Measurements from ENCODE around the gene PKD2. TPM values are rescaled to one million over a fixed set of nuclear protein-coding genes. Genes with fewer than 3 reads are reported as not detected.
"Not testable (repeated sequence)": the region's sequence is repeated elsewhere in the genome, so short reads cannot be mapped to it uniquely, and the experiment has no call there.

PKD2 gene
- total RNA-seq, 1 donor from 2014 or later, result 33.1 TPM

DNA sequence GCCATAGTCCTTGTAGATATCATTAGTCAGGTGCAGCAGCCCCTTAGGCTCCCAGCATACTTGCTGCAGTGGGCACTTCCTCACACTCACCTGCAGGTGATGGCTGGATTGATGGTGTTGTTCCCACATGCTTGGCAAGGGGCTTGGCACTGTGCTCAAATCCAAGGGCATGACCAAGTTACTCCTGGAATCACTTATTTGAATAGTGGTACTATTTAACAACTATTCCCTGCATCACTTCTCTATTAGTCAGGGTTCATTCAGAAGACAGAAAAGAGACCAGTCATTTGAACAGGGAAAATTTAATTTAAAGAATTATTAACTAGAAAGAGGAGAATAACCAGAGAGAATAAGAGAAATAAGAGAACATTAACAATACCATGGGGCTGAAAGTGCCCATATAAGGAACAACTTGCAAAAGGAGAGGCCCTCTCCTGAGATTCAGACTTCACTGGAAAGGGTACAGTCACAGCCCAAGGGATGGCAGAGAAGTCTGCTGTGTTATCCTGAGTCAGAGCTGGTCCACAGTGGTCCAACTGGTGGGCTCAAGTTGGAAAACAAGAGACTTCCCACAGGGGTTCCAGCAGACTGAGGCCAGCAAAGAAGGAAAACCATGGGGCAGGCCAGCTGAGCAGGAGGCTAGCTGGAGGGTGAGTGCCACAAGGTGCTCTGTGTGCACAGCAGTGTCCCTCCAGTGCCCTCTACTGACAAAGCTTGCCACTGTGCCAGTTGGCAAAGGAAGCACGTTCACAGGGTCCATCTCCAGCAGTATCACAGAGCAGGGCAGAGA, 22.1 kb upstream of the PKD2 start:
- no peak overlapping the region for H3K4me3 ChIP-seq
- no peak overlapping the region for H3K27ac ChIP-seq
- no peaks in the 10 kb centered on the region for H3K4me1 ChIP-seq
- H3K36me3 ChIP-seq, result no peaks in the 10 kb centered on the region
- DNase-seq (ENCODE audit: extremely low spot score in 2 of 2), result no peak
- intact Hi-C loops (cut with DNase I), result no loop called here
- H3K9me3 ChIP-seq, result no peaks in the 10 kb centered on the region
- TF ChIP-seq POLR2A (IDR thresholded peaks at IDR 0.05), result no peak
- TF ChIP-seq POLR2AphosphoS5 (IDR thresholded peaks at IDR 0.05; ENCODE audit: insufficient read depth in 1 of 2, low read depth in 1 of 2), result no peak
- TF ChIP-seq, protein P1, sequence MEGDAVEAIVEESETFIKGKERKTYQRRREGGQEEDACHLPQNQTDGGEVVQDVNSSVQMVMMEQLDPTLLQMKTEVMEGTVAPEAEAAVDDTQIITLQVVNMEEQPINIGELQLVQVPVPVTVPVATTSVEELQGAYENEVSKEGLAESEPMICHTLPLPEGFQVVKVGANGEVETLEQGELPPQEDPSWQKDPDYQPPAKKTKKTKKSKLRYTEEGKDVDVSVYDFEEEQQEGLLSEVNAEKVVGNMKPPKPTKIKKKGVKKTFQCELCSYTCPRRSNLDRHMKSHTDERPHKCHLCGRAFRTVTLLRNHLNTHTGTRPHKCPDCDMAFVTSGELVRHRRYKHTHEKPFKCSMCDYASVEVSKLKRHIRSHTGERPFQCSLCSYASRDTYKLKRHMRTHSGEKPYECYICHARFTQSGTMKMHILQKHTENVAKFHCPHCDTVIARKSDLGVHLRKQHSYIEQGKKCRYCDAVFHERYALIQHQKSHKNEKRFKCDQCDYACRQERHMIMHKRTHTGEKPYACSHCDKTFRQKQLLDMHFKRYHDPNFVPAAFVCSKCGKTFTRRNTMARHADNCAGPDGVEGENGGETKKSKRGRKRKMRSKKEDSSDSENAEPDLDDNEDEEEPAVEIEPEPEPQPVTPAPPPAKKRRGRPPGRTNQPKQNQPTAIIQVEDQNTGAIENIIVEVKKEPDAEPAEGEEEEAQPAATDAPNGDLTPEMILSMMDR (IDR thresholded peaks at IDR 0.05), result no peak
- H3K27me3 ChIP-seq, result no peaks in the 10 kb centered on the region

DNA sequence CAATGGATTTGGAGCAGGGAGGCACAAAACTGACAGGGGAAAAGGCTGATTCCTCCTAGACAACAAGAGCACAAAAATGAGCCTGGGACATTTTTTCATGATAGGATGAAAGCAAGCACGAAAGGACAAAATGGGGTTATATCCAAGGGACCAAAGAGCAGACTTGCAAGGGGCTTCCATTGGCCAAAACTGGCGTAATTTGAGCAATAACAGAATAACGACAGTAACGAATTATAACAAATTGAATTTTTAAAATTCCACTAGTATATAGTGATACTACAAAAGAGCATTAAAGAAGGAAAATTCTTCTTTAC, 21.6 kb upstream of the PKD2 start:
- intact Hi-C loops (cut with DNase I), result no loop called here
- DNase-seq (ENCODE audit: extremely low spot score in 2 of 2), result no peak
- Histone ChIP-seq H3K4me3 (no peak overlapping the region), H3K9me3 (no peaks in the 10 kb centered on the region), H3K36me3 (no peaks in the 10 kb centered on the region), H3K4me1 (no peaks in the 10 kb centered on the region), H3K27ac (no peak overlapping the region), H3K27me3 (no peaks in the 10 kb centered on the region)
- TF ChIP-seq POLR2AphosphoS5 (IDR thresholded peaks at IDR 0.05; ENCODE audit: insufficient read depth in 1 of 2, low read depth in 1 of 2) (no peak), POLR2A (IDR thresholded peaks at IDR 0.05) (no peak)
- TF ChIP-seq, protein P1 (IDR thresholded peaks at IDR 0.05), result no peak

DNA sequence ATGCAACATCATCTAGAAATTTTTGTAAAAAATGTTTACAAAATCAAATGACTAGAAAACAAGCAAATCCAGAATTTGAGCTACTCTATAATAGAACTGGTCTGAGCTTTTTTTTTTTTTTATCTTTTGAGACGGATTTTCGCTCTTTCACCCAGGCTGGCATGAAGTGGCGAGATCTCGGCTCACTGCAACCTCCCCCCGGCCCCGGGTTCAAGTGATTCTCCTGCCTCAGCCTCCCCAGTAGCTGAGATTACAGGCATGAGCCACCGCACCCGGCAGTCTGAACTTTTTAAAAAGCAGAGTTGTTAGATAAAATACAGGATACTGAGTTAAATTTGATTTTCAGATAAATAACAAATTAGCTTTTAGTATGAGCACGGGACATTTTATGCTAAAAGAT, 20.9 kb upstream of the PKD2 start:
- intact Hi-C loops (cut with DNase I), result no loop called here
- no peaks in the 10 kb centered on the region for H3K27me3 ChIP-seq
- H3K36me3 ChIP-seq, result no peaks in the 10 kb centered on the region
- no peak overlapping the region for H3K4me3 ChIP-seq
- DNase-seq (ENCODE audit: extremely low spot score in 2 of 2), result no peak
- H3K9me3 ChIP-seq, result no peaks in the 10 kb centered on the region
- TF ChIP-seq POLR2A (IDR thresholded peaks at IDR 0.05) (no peak), POLR2AphosphoS5 (IDR thresholded peaks at IDR 0.05; ENCODE audit: insufficient read depth in 1 of 2, low read depth in 1 of 2) (no peak)
- TF ChIP-seq, protein P1 (IDR thresholded peaks at IDR 0.05), result no peak
- no peak overlapping the region for H3K27ac ChIP-seq
- H3K4me1 ChIP-seq, result no peaks in the 10 kb centered on the region

DNA sequence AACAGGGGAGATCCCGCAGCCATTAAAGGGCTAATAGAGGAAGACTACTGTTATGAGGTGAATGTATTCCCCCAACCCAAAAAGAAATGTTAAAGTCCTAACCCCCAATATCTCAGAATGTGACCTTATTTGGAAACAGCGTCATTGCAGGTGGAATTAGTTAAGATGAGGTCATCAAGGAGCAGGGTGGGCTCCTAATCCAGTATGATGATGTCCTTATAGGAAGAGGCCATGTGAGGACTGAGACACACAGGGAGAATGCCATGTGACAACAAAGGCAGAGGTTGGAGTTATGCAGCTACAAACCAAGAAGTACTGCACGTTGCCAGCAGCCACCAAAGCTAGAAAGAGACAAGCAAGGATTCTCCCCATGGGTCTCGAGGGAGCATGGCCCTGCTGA, 17.7 kb upstream of the PKD2 start:
- H3K36me3 ChIP-seq, result no peaks in the 10 kb centered on the region
- intact Hi-C loops (cut with DNase I), result no loop called here
- no peaks in the 10 kb centered on the region for H3K9me3 ChIP-seq
- H3K27me3 ChIP-seq, result no peaks in the 10 kb centered on the region
- no peak for TF ChIP-seq POLR2AphosphoS5 (IDR thresholded peaks at IDR 0.05; ENCODE audit: insufficient read depth in 1 of 2, low read depth in 1 of 2)
- TF ChIP-seq, protein P1 (IDR thresholded peaks at IDR 0.05), result no peak
- no peak for TF ChIP-seq POLR2A (IDR thresholded peaks at IDR 0.05)
- no peak overlapping the region for H3K4me3 ChIP-seq
- no peak for DNase-seq (ENCODE audit: extremely low spot score in 2 of 2)
- no peaks in the 10 kb centered on the region for H3K4me1 ChIP-seq
- no peak overlapping the region for H3K27ac ChIP-seq

DNA sequence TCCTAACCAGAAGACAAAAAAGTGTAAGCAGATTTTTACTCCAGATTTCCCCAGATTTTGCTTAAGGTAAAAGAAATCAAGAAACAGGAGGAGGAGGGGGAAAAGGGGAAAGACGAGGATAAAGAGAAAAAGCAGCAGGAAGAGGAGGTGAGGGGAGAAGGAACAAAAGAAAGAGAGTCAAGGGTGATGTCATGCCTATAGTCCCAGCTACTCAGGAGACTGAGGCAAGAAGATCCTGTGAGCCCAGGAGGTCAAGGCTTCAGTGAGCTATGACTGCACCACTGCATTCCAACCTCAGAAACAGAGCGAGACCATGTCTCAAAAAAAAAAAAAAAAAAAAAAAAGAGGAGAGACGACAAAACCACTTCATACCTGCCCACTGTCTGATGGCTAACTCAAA, 12.0 kb upstream of the PKD2 start:
- no peaks in the 10 kb centered on the region for H3K27me3 ChIP-seq
- H3K36me3 ChIP-seq, result no peaks in the 10 kb centered on the region
- intact Hi-C loops (cut with DNase I), result no loop called here
- H3K4me3 ChIP-seq, result no peak overlapping the region
- no peaks in the 10 kb centered on the region for H3K4me1 ChIP-seq
- no peaks in the 10 kb centered on the region for H3K9me3 ChIP-seq
- no peak overlapping the region for H3K27ac ChIP-seq
- DNase-seq (ENCODE audit: extremely low spot score in 2 of 2), result no peak
- TF ChIP-seq POLR2A (IDR thresholded peaks at IDR 0.05), result no peak
- no peak for TF ChIP-seq POLR2AphosphoS5 (IDR thresholded peaks at IDR 0.05; ENCODE audit: insufficient read depth in 1 of 2, low read depth in 1 of 2)
- TF ChIP-seq, protein P1 (IDR thresholded peaks at IDR 0.05), result no peak

DNA sequence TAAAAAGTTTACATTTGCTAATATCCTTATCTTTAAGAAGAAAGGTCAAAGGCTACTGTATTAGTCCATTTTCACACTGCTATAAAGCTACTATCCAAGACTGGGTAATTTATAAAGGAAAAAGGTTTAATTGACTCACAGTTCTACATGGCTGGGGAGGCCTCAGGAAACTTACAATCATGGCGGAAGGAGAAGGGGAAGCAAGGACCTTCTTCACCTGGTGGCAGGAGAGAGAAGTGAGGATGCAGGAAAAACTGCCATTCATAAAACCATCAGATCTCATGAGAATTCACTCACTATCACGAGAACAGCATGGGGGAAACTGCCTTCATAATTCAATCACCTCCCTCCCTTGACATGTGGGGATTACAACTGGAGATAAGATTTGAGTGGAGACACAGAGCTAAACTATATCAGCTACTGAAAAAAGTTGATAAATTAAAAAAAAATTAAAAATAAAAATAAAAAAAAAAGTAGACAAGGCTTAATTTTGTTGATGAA, 8.2 kb upstream of the PKD2 start:
- H3K27me3 ChIP-seq; intact Hi-C loops (cut with DNase I); H3K9me3 ChIP-seq; H3K4me3 ChIP-seq; DNase-seq (ENCODE audit: extremely low spot score in 2 of 2); H3K27ac ChIP-seq; H3K4me1 ChIP-seq; H3K36me3 ChIP-seq: not testable (repeated sequence)

All from vagina (tissue), 2 donors.